HCT116 (cell line): Measurements from ENCODE around the gene SLC51A. TPM values are rescaled to one million over a fixed set of nuclear protein-coding genes. Genes with fewer than 3 reads are reported as not detected.

Experiments used
- ATAC-seq: fragments of 200-7000 bp; cut with Tn5 transposase; 2 replicates; pipeline ENCODE4 v1.9.1; 2020; ENCODE audit warnings: mild to moderate bottlenecking, moderate library complexity
- BruUV-seq: library from RNA; stranded (reverse); fragments of 400-500 nt; replicated peaks from 2 replicates; lab custom pipeline; 2021; lab: Mats Ljungman, UMichigan
- CTCF ChIA-PET: fragments of 300-600 bp; sonication (Branson Sonifier 250); formaldehyde crosslinking; loops from one replicate; lab custom pipeline; 2021; ENCODE audit warnings: antibody characterized with exemption; lab: Charles Lee
- POLR2A ChIA-PET: fragments of 300-600, 350-600 bp; sonication (Branson Sonifier 250); formaldehyde crosslinking; loops from one replicate; lab custom pipeline; 2021; ENCODE audit warnings: antibody characterized with exemption; lab: Charles Lee
- RAD21 ChIA-PET, 2 experiments: fragments of 300-600 bp; sonication (Branson Sonifier 250); formaldehyde crosslinking; loops; one replicate each; lab custom pipeline; 2023; ENCODE audit warnings: low total read pairs in 2 of 2; ENCODE audit not compliant: uncharacterized antibody in 2 of 2, unreplicated experiment in 2 of 2, low non-redundant PET in 1 of 2; lab: Charles Lee
- DNase-seq: peaks from one replicate; pipeline ENCODE4 v3.0.0-alpha.2; 2010; ENCODE audit warnings: low read depth, low spot score
- H2AFZ ChIP-seq: fragments of 200-600 bp; shearing (Covaris generic), sonication (generic); 2 replicates; pipeline ENCODE4 v1.6.1; 2017; ENCODE audit warnings: low read depth, mixed run types, mixed read lengths, antibody characterized with exemption, low read length; ENCODE audit not compliant: poor library complexity, severe bottlenecking
- H3K27ac ChIP-seq: 2 replicates; pipeline ENCODE4 v1.5.1; 2012; ENCODE audit warnings: low read depth, low read length
- H3K27me3 ChIP-seq: fragments of 200-600 bp; sonication (generic); 2 replicates; pipeline ENCODE4 v1.6.1; 2016; ENCODE audit warnings: mixed run types, low read length, mixed read lengths; ENCODE audit not compliant: insufficient read depth
- H3K36me3 ChIP-seq, 2 experiments: fragments of 200-500 bp in 1 of 2; fragments of 200-600 bp in 1 of 2; sonication (Bioruptor generic) in 1 of 2; sonication (generic) in 1 of 2; 2 replicates each; pipeline versions ENCODE4 v1.5.1 to v1.6.1; 2014 to 2016; ENCODE audit warnings: low read length in 2 of 2, inconsistent platforms in 1 of 2, mixed read lengths in 1 of 2, mixed run types in 1 of 2; ENCODE audit not compliant: insufficient read depth in 2 of 2, control insufficient read depth in 1 of 2
- H3K4me1 ChIP-seq, 2 experiments: fragments of 200-600 bp in 1 of 2; sonication (generic) in 1 of 2; 2 replicates each; pipeline versions ENCODE4 v1.5.1 to v1.6.1; 2012 to 2017; ENCODE audit warnings: low read length in 2 of 2, inconsistent platforms in 1 of 2, mild to moderate bottlenecking in 1 of 2, mixed read lengths in 1 of 2, mixed run types in 1 of 2, moderate library complexity in 1 of 2; ENCODE audit not compliant: insufficient read depth in 2 of 2, control insufficient read depth in 1 of 2
- H3K4me2 ChIP-seq: fragments of 200-600 bp; sonication (generic); 2 replicates; pipeline ENCODE4 v1.6.1; 2017; ENCODE audit warnings: mixed run types, low read length, mixed read lengths
- H3K4me3 ChIP-seq, 2 experiments: fragments of 200-600 bp in 1 of 2; sonication (generic) in 1 of 2; replicated peaks in 1 of 2; 2 replicates each; pipeline ENCODE4 v1.5.1; 2011 to 2016; ENCODE audit warnings: low read length in 2 of 2, control low read depth in 1 of 2, low read depth in 1 of 2, mild to moderate bottlenecking in 1 of 2, mixed read lengths in 1 of 2, mixed run types in 1 of 2
- H3K79me2 ChIP-seq: fragments of 200-600 bp; sonication (generic); 2 replicates; pipeline ENCODE4 v1.6.1; 2017; ENCODE audit warnings: mild to moderate bottlenecking, mixed run types, low read length, moderate library complexity, mixed read lengths; ENCODE audit not compliant: insufficient read depth
- H3K9ac ChIP-seq: fragments of 200-600 bp; sonication (generic); 2 replicates; pipeline ENCODE4 v1.6.1; 2016; ENCODE audit warnings: low read length, mixed read lengths
- H3K9me2 ChIP-seq: fragments of 200-600 bp; sonication (generic), shearing (Covaris generic); 2 replicates; pipeline ENCODE4 v1.6.1; 2017; ENCODE audit warnings: mixed run types, mild to moderate bottlenecking, moderate library complexity; ENCODE audit not compliant: insufficient read depth
- H3K9me3 ChIP-seq, 2 experiments: fragments of 200-500 bp in 1 of 2; fragments of 200-600 bp in 1 of 2; sonication (Bioruptor generic) in 1 of 2; sonication (generic) in 1 of 2; 2 replicates each; pipeline ENCODE4 v1.6.1; 2014 to 2017; ENCODE audit warnings: low read length in 2 of 2, mixed read lengths in 2 of 2, inconsistent platforms in 1 of 2, low read depth in 1 of 2, mild to moderate bottlenecking in 1 of 2, mixed run types in 1 of 2, moderate library complexity in 1 of 2; ENCODE audit not compliant: control insufficient read depth in 1 of 2, insufficient read depth in 1 of 2
- H4K20me1 ChIP-seq: fragments of 200-600 bp; sonication (generic), shearing (Covaris generic); 2 replicates; pipeline ENCODE4 v1.6.1; 2017; ENCODE audit warnings: mixed run types, mild to moderate bottlenecking, moderate library complexity; ENCODE audit not compliant: insufficient read depth
- ELF1 ChIP-seq: IDR thresholded peaks from 2 replicates; pipeline ENCODE4 v1.6.1; 2012; ENCODE audit warnings: low read depth, borderline replicate concordance
- EZH2 ChIP-seq: fragments of 200-600 bp; sonication (generic); IDR thresholded peaks from 2 replicates; pipeline ENCODE4 v1.6.1; 2017; ENCODE audit warnings: antibody characterized with exemption, mixed run types
- FOSL1 ChIP-seq: IDR thresholded peaks from 2 replicates; pipeline ENCODE4 v1.6.1; 2012; ENCODE audit warnings: low read depth
- POLR2A ChIP-seq: IDR thresholded peaks from 2 replicates; pipeline ENCODE4 v1.7.0; 2011; ENCODE audit warnings: borderline replicate concordance; ENCODE audit not compliant: insufficient read depth, insufficient read length; ENCODE audit errors: extremely low read depth
- SIN3A ChIP-seq: IDR thresholded peaks from 2 replicates; pipeline ENCODE4 v1.6.1; 2012; ENCODE audit warnings: low read depth
- SP1 ChIP-seq: IDR thresholded peaks from 2 replicates; pipeline ENCODE4 v1.6.1; 2012; ENCODE audit warnings: low read depth
- SRF ChIP-seq: IDR thresholded peaks from 2 replicates; pipeline ENCODE4 v1.6.1; 2012; ENCODE audit warnings: low read depth
- YY1 ChIP-seq: IDR thresholded peaks from 2 replicates; pipeline ENCODE4 v1.6.1; 2011; ENCODE audit warnings: low read length, low read depth, moderate library complexity, mild to moderate bottlenecking; ENCODE audit not compliant: insufficient replicate concordance; ENCODE audit errors: extremely low read depth
- ZNF274 ChIP-seq: fragments of 200-500 bp; sonication (Bioruptor generic); IDR thresholded peaks from 2 replicates; pipeline ENCODE4 v1.6.1; 2014; ENCODE audit warnings: mild to moderate bottlenecking, low read depth, low read length, inconsistent platforms
- intact Hi-C: fragments of 100-400 bp; cut with micrococcal nuclease; formaldehyde crosslinking; loops from 2 replicates; pipeline ENCODE4 v1.10.0; 2022
- total RNA-seq: library from RNA; stranded (reverse); gene quantifications from one replicate; pipeline ENCODE4 v1.2.1, GENCODE V29; 2021; ENCODE audit not compliant: unreplicated experiment
- TF ChIP-seq, protein P1 (sequence below): IDR thresholded peaks from 2 replicates; pipeline ENCODE4 v1.6.1; 2012
- TF ChIP-seq, protein P2 (sequence below): IDR thresholded peaks from 2 replicates; pipeline ENCODE4 v1.6.1; 2011; ENCODE audit warnings: mild to moderate bottlenecking, low read length, moderate library complexity; ENCODE audit not compliant: insufficient replicate concordance; ENCODE audit errors: extremely low read depth
- TF ChIP-seq, protein P3 (sequence below), 3 experiments: fragments of 200-600 bp in 1 of 3; sonication (generic) in 1 of 3; IDR thresholded peaks in 2 of 3; conservative IDR thresholded peaks in 1 of 3; 2 replicates each; pipeline ENCODE4 v1.5.1; 2012 to 2017; ENCODE audit warnings: low read depth in 2 of 3, low read length in 2 of 3, antibody characterized with exemption in 1 of 3, borderline replicate concordance in 1 of 3, control low read depth in 1 of 3, mild to moderate bottlenecking in 1 of 3, mixed read lengths in 1 of 3, mixed run types in 1 of 3, moderate library complexity in 1 of 3; ENCODE audit not compliant: insufficient read depth in 1 of 3
- TF ChIP-seq, protein P4 (sequence below): IDR thresholded peaks from 2 replicates; pipeline ENCODE4 v1.6.1; 2012

SLC51A gene
- total RNA-seq, 1 experiment from 2014 or later, result not detected

DNA sequence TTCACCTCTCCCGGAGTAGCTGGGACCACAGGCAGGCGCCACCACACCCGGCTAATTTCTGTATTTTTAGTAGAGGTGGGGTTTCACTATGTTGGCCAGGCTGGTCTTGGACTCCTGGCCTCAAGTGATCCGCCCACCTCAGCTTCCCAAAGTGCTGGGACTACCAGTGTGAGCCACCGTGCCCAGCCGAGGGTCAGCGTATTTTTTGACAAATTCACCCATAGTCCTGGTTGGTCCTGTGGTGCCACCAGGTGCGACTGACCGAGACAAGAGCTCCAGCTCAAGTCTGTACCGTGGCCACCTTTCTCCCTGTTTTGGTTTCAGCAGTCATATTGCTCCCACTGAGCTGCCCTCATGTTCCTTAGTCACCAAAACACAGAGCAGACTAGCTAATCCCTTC, 8.8 kb downstream of the SLC51A start:
- no peaks in the 10 kb centered on the region for H3K9me3 ChIP-seq
- H3K9me2 ChIP-seq, result no peaks in the 10 kb centered on the region
- BruUV-seq, result no TSS peak
- RAD21 ChIA-PET, result no interaction called here
- TF ChIP-seq YY1, result no peak
- TF ChIP-seq, protein P1, sequence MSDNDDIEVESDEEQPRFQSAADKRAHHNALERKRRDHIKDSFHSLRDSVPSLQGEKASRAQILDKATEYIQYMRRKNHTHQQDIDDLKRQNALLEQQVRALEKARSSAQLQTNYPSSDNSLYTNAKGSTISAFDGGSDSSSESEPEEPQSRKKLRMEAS, result no peak
- TF ChIP-seq, protein P2, sequence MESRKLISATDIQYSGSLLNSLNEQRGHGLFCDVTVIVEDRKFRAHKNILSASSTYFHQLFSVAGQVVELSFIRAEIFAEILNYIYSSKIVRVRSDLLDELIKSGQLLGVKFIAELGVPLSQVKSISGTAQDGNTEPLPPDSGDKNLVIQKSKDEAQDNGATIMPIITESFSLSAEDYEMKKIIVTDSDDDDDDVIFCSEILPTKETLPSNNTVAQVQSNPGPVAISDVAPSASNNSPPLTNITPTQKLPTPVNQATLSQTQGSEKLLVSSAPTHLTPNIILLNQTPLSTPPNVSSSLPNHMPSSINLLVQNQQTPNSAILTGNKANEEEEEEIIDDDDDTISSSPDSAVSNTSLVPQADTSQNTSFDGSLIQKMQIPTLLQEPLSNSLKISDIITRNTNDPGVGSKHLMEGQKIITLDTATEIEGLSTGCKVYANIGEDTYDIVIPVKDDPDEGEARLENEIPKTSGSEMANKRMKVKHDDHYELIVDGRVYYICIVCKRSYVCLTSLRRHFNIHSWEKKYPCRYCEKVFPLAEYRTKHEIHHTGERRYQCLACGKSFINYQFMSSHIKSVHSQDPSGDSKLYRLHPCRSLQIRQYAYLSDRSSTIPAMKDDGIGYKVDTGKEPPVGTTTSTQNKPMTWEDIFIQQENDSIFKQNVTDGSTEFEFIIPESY, result no peak
- TF ChIP-seq, all 23 proteins: peak for 0
- Histone ChIP-seq H3K4me3 (no peak overlapping the region), H3K27ac (no peak overlapping the region), H3K36me3 (no peaks in the 10 kb centered on the region), H4K20me1 (no peaks in the 10 kb centered on the region), H3K9ac (no peak overlapping the region), H2AFZ (no peak overlapping the region), H3K4me1 (no peaks in the 10 kb centered on the region), H3K79me2 (no peaks in the 10 kb centered on the region), H3K4me2 (no peak overlapping the region), H3K27me3 (no peaks in the 10 kb centered on the region)
- no peak for ATAC-seq
- CTCF ChIA-PET, result no interaction called here
- intact Hi-C loops, result no loop called here
- DNase-seq, result no peak
- POLR2A ChIA-PET, result no interaction called here

DNA sequence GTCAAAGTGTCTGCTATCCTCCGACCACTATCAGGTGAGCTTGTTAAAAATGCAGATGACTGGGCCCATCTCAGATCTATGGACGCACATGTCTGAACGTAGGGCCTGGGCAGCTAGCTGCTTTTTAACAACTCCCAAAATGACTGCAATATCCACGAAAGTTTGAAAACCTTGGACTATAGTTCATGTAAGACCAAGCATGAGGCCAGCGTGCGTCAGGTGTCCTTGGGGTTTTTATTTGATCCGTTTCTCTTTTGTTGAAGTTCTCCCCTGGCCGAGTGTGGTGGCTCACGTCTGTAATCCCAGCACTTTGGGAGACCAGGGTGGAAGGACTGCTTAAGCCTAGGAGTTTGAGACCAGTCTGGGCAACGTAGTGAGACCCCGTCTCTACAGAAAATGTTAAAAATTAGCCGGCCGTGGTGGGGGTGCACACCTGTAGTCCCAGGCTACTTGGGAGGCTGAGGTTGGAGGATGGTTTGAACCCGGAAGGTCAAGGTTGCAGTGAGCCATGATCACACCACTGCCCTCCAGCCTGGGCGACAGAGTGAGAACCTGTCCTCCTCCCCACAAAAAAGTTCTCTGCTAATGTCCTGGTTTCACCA, 9.5 kb downstream of the SLC51A start:
- H3K4me1 ChIP-seq, result no peaks in the 10 kb centered on the region
- BruUV-seq, result no TSS peak
- DNase-seq (no peak), ATAC-seq (no peak)
- ChIA-PET POLR2A (no interaction called here), CTCF (no interaction called here), RAD21 (no interaction called here)
- no peaks in the 10 kb centered on the region for H3K9me2 ChIP-seq
- no peak overlapping the region for H3K9ac ChIP-seq
- H3K4me2 ChIP-seq, result no peak overlapping the region
- H3K27me3 ChIP-seq, result no peaks in the 10 kb centered on the region
- H4K20me1 ChIP-seq, result no peaks in the 10 kb centered on the region
- H3K4me3 ChIP-seq, result no peak overlapping the region
- H2AFZ ChIP-seq, result no peak overlapping the region
- no peaks in the 10 kb centered on the region for H3K36me3 ChIP-seq
- H3K9me3 ChIP-seq, result no peaks in the 10 kb centered on the region
- no peaks in the 10 kb centered on the region for H3K79me2 ChIP-seq
- intact Hi-C loops, result no loop called here
- no peak overlapping the region for H3K27ac ChIP-seq
- TF ChIP-seq ZNF274 (no peak), ELF1 (no peak), SRF (no peak), SP1 (no peak), FOSL1 (no peak), POLR2A (no peak), EZH2 (no peak), SIN3A (no peak), YY1 (no peak)
- TF ChIP-seq, protein P3, sequence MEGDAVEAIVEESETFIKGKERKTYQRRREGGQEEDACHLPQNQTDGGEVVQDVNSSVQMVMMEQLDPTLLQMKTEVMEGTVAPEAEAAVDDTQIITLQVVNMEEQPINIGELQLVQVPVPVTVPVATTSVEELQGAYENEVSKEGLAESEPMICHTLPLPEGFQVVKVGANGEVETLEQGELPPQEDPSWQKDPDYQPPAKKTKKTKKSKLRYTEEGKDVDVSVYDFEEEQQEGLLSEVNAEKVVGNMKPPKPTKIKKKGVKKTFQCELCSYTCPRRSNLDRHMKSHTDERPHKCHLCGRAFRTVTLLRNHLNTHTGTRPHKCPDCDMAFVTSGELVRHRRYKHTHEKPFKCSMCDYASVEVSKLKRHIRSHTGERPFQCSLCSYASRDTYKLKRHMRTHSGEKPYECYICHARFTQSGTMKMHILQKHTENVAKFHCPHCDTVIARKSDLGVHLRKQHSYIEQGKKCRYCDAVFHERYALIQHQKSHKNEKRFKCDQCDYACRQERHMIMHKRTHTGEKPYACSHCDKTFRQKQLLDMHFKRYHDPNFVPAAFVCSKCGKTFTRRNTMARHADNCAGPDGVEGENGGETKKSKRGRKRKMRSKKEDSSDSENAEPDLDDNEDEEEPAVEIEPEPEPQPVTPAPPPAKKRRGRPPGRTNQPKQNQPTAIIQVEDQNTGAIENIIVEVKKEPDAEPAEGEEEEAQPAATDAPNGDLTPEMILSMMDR (IDR thresholded peaks at IDR 0.05 in 2 of 3, conservative IDR thresholded peaks at IDR 0.05 in 1 of 3; ENCODE audit: borderline replicate concordance in 1 of 3, insufficient read depth in 1 of 3, low read depth in 2 of 3, low read length in 2 of 3), result no peak
- TF ChIP-seq, protein P1, result no peak
- TF ChIP-seq, protein P4, sequence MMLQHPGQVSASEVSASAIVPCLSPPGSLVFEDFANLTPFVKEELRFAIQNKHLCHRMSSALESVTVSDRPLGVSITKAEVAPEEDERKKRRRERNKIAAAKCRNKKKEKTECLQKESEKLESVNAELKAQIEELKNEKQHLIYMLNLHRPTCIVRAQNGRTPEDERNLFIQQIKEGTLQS, result no peak
